Bronchial epithelial cell (primary cell): ENCODE measurements around the gene MPPED1. TPM values are rescaled to one million over a fixed set of nuclear protein-coding genes. Genes with fewer than 3 reads are reported as not detected.

Experiments used
- DNase-seq: peaks from one replicate; pipeline ENCODE4 v3.0.0-alpha.2; 2010; ENCODE audit warnings: low read depth
- FAIRE-seq: peaks from 2 replicates; lab custom pipeline; 2011; peaks lifted over from hg19 to GRCh38; lab: Jason Lieb, UNC
- H3K27me3 ChIP-seq: 2 replicates; pipeline ENCODE4 v1.5.1; 2011; ENCODE audit warnings: low read length; ENCODE audit not compliant: control insufficient read depth, insufficient read depth
- H3K36me3 ChIP-seq: 2 replicates; pipeline ENCODE4 v1.5.1; 2011; ENCODE audit warnings: low read length; ENCODE audit not compliant: control insufficient read depth, insufficient read depth
- H3K4me3 ChIP-seq: 2 replicates; pipeline ENCODE4 v1.5.1; 2011; ENCODE audit warnings: mild to moderate bottlenecking, low read depth, low read length, control low read depth
- total RNA-seq: library from RNA; depleted of rRNA; stranded (reverse); fragments of >200 nt; gene quantifications from 2 replicates; pipeline ENCODE4 v1.2.1, GENCODE V29; 2014
- TF ChIP-seq, protein P1 (sequence below): IDR thresholded peaks from 2 replicates; pipeline ENCODE4 v1.5.1; 2011; ENCODE audit warnings: mild to moderate bottlenecking, moderate library complexity, low read length, control low read depth, inconsistent platforms; ENCODE audit not compliant: insufficient read depth, severe bottlenecking

MPPED1 gene
- total RNA-seq, 1 donor from 2014 or later, result not detected

DNA sequence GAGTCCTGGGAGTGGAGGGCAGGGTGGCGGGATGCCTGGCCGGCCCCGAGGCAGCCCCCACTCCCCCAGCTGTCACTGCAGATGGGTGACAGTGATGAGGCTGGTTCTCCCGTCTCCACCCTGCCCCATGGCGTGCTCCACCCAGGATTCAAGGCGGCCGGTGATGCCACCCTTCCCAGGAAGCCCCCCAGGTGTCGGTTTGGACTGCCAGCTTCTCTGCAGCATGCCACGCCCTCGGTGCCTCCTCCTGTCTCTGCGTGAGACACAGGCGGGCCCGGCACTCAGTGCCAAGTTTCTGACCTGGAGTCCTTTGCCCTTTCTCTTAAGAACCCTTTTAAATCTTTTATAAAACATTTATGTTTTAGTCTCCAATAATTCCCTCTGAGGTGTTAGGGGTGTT is 71.5 kb downstream of the MPPED1 start:
- no peaks in the 10 kb centered on the region for H3K27me3 ChIP-seq
- no peak for FAIRE-seq
- DNase-seq, result no peak

DNA sequence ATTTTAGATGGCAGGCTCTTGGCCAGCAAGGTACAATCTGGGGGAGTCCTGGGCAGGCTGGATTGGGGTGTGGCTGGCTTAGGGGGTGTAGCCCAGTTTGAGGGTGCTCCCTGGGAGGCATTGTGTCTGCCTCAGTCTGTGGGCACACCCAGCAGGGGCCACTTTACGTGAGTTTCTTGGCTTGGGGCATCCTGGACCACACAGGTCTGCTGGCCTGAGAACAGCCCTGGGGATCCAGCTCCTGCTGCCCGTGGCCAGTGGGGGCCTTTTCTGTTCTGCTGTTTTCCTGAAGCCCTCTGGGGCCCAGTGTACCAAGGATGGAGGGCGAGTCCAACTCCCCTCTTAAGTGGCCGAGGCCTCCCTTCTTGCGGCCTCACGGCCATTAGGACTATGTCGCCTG is 71.9 kb downstream of the MPPED1 start:
- DNase-seq (no peak), FAIRE-seq (no peak)
- Histone ChIP-seq H3K27me3 (no peaks in the 10 kb centered on the region), H3K4me3 (no peak overlapping the region), H3K36me3 (no peaks in the 10 kb centered on the region)
- TF ChIP-seq, protein P1, sequence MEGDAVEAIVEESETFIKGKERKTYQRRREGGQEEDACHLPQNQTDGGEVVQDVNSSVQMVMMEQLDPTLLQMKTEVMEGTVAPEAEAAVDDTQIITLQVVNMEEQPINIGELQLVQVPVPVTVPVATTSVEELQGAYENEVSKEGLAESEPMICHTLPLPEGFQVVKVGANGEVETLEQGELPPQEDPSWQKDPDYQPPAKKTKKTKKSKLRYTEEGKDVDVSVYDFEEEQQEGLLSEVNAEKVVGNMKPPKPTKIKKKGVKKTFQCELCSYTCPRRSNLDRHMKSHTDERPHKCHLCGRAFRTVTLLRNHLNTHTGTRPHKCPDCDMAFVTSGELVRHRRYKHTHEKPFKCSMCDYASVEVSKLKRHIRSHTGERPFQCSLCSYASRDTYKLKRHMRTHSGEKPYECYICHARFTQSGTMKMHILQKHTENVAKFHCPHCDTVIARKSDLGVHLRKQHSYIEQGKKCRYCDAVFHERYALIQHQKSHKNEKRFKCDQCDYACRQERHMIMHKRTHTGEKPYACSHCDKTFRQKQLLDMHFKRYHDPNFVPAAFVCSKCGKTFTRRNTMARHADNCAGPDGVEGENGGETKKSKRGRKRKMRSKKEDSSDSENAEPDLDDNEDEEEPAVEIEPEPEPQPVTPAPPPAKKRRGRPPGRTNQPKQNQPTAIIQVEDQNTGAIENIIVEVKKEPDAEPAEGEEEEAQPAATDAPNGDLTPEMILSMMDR, result no peak

More for the DNA sequence above, 71.5 kb downstream of the MPPED1 start:
- TF ChIP-seq, protein P1, result no peak
- Histone ChIP-seq H3K4me3 (no peak overlapping the region), H3K36me3 (no peaks in the 10 kb centered on the region)

DNA sequence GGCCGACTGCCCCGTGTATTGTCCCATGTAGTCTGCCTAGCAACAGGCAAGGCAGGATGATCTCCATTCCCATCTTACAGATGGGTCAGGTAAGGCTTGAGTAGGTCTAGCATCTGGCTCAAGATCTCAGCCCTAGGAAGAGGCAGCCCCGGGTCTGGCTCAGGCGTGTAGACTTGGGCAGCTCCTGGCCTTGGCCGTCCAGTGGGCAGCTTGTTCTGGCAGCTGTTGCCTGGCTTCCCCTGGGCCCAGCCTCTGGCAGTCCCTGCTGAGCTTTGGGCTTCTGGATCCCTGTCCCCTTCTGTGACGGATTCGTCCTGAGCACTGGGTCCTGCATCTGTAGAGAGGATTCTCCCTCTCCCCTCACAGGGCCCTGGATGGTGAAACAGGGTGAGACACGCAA is 72.4 kb downstream of the MPPED1 start:
- TF ChIP-seq, protein P1, result no peak
- FAIRE-seq (peak; percentile 72), DNase-seq (no peak)
- H3K27me3 ChIP-seq, result no peaks in the 10 kb centered on the region
- no peak overlapping the region for H3K4me3 ChIP-seq
- H3K36me3 ChIP-seq, result no peaks in the 10 kb centered on the region

DNA sequence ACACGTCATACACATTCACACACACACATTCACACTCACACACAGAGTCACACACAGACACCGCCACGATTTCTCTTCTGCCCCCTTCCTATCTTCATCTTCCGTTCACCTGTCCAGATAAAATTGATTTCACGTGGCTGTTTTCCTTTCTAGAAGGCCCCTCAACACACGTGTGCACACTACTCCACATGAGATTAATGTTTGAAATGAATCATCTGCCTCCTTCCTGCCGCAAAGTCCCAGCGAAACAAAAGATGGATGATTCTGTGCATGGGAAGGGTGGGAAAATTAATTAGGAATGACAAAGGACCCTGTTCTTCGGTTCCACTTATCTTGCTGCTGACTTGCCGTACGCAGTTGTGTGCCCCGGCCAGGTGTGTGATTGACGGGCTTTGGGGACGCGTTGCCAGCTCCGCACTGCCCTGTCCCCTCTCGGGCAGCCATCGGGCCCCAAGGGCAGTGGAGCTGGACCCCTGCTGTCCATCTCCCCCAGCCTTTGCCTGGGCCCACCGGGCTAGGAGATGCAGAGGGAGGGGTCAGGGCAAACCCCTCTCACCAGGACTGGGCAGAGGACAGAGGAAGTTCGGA is 73.8 kb downstream of the MPPED1 start:
- Histone ChIP-seq H3K36me3 (no peaks in the 10 kb centered on the region), H3K27me3 (no peaks in the 10 kb centered on the region), H3K4me3 (no peak overlapping the region)
- TF ChIP-seq, protein P1, result no peak
- DNase-seq (no peak), FAIRE-seq (no peak)

DNA sequence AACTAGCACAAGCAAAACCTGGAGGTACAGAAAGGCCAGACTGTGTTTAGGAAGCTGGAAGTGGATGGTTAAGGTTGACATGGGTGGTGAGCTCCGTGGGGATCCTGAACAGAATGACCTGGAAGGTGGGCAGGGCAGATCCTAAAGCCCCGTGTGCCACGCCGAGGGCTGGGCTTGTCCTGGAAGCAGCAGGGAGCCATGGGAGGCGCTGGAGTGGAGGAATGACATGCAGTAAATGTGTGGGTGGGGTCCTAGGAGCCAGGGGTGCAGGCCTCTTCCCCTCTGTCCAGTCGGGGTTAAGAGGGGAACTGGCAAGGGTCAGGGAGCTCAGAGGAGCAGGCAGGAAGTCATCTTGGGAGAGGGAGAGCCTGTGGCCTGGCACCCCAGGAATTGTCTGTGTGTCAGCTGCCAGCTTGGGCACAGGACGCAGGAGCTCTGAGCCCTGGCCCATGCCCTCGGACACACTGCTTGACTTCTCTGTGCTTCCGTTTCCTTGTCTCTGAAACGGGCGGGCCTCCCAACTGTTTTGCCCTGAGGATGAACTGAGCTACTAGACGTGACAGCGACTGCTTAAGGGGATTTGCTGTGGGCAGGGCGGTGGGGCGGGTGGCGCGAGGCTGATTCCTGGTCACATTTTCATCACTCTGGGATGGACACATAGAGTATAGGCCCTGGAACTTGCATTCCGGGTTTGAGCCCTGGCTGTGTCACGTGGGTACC is 75.7 kb downstream of the MPPED1 start:
- Histone ChIP-seq H3K27me3 (no peaks in the 10 kb centered on the region), H3K36me3 (no peaks in the 10 kb centered on the region), H3K4me3 (no peak overlapping the region)
- no peak for FAIRE-seq
- DNase-seq, result no peak
- TF ChIP-seq, protein P1, result no peak
